ENCODE data around the gene FAM24A.
A peak's percentile ranks its signal among the peaks of the same experiment; 100 is the strongest.
"Not testable (repeated sequence)": the region's sequence is repeated elsewhere in the genome, so short reads cannot be mapped to it uniquely, and the experiment has no call there.

Gene FAM24A

GRCh38 chr10:122910310-122910709, at the start of gene FAM24A:
Gene FAM24A, plus strand, starts transcription at chr10:122910610. Its CDS starts 1,025 bp downstream, at chr10:122911635.
- H3K4me3 ChIP-seq (ENCODE audit: low read depth, low read length) = no peak within 1 kb of the TSS
- DNase-seq (ENCODE audit: low read depth) = no peak

GRCh38 chr10:122861711-122862161, 48.7 kb upstream of the FAM24A start:
- no peak for DNase-seq (ENCODE audit: low read depth)
- H3K4me3 ChIP-seq (ENCODE audit: low read depth, low read length) = no peak overlapping the region

GRCh38 chr10:122863216-122864193, 46.9 kb upstream of the FAM24A start:
- H3K4me3 ChIP-seq (ENCODE audit: low read depth, low read length) = no peak overlapping the region
- DNase-seq (ENCODE audit: low read depth) = no peak

GRCh38 chr10:122864194-122864592, 46.2 kb upstream of the FAM24A start:
- DNase-seq (ENCODE audit: low read depth) = no peak
- no peak overlapping the region for H3K4me3 ChIP-seq (ENCODE audit: low read depth, low read length)

GRCh38 chr10:122864901-122865300, 45.5 kb upstream of the FAM24A start:
- no peak overlapping the region for H3K4me3 ChIP-seq (ENCODE audit: low read depth, low read length)
- DNase-seq (ENCODE audit: low read depth) = no peak

GRCh38 chr10:122866757-122867482, 43.5 kb upstream of the FAM24A start:
- H3K4me3 ChIP-seq (ENCODE audit: low read depth, low read length); DNase-seq (ENCODE audit: low read depth): not testable (repeated sequence)

GRCh38 chr10:122868768-122869167, 41.6 kb upstream of the FAM24A start:
- DNase-seq (ENCODE audit: low read depth); H3K4me3 ChIP-seq (ENCODE audit: low read depth, low read length): not testable (repeated sequence)

- not testable (repeated sequence) for H3K4me3 ChIP-seq (ENCODE audit: low read depth, low read length); DNase-seq (ENCODE audit: low read depth)
These were observed 38.5 kb upstream of the FAM24A start for GRCh38 chr10:122871947-122872346.

- DNase-seq (ENCODE audit: low read depth) = no peak
- no peak overlapping the region for H3K4me3 ChIP-seq (ENCODE audit: low read depth, low read length)
These were observed 34.5 kb upstream of the FAM24A start for GRCh38 chr10:122875843-122876466.

- H3K4me3 ChIP-seq (ENCODE audit: low read depth, low read length) = no peak overlapping the region
- no peak for DNase-seq (ENCODE audit: low read depth)
These were observed 33.9 kb upstream of the FAM24A start for GRCh38 chr10:122876467-122876855.

GRCh38 chr10:122877264-122877663, 33.1 kb upstream of the FAM24A start:
- no peak for DNase-seq (ENCODE audit: low read depth)
- H3K4me3 ChIP-seq (ENCODE audit: low read depth, low read length) = no peak overlapping the region

GRCh38 chr10:122878799-122879338, 31.5 kb upstream of the FAM24A start:
- peak overlapping the region; percentile 72 for H3K4me3 ChIP-seq (ENCODE audit: low read depth, low read length)
- no peak for DNase-seq (ENCODE audit: low read depth)

- peak; percentile 91 for DNase-seq (ENCODE audit: low read depth)
- H3K4me3 ChIP-seq (ENCODE audit: low read depth, low read length) = peak within 1 kb of the TSS; percentile 72
These were observed 30.8 kb upstream of the FAM24A start, which contains the start of gene FAM24B for GRCh38 chr10:122879339-122880273. Gene FAM24B, minus strand, starts transcription at chr10:122879581. Its CDS starts 29,066 bp downstream, at chr10:122850515.

GRCh38 chr10:122882766-122883165, 27.6 kb upstream of the FAM24A start:
- H3K4me3 ChIP-seq (ENCODE audit: low read depth, low read length) = no peak overlapping the region
- no peak for DNase-seq (ENCODE audit: low read depth)

- DNase-seq (ENCODE audit: low read depth) = no peak
- no peak overlapping the region for H3K4me3 ChIP-seq (ENCODE audit: low read depth, low read length)
These were observed 26.2 kb upstream of the FAM24A start for GRCh38 chr10:122884166-122884565.

GRCh38 chr10:122894261-122894944, 16.0 kb upstream of the FAM24A start:
- no peak overlapping the region for H3K4me3 ChIP-seq (ENCODE audit: low read depth, low read length)
- no peak for DNase-seq (ENCODE audit: low read depth)

- H3K4me3 ChIP-seq (ENCODE audit: low read depth, low read length); DNase-seq (ENCODE audit: low read depth): not testable (repeated sequence)
These were observed 6.5 kb upstream of the FAM24A start for GRCh38 chr10:122903861-122904260.

All from skeletal muscle cell (primary cell).